Panc1 (cell line): ENCODE measurements around the gene DBNDD2. TPM values are rescaled to one million over a fixed set of nuclear protein-coding genes. Genes with fewer than 3 reads are reported as not detected.

ENCODE experiments used
- ATAC-seq: fragments of 200-7000 bp; cut with Tn5 transposase; 2 replicates; pipeline ENCODE4 v1.9.1; 2020; ENCODE audit warnings: mild to moderate bottlenecking, moderate library complexity
- BruUV-seq: library from RNA; stranded (reverse); fragments of 400-500 nt; replicated peaks from 2 replicates; lab custom pipeline; 2021; lab: Mats Ljungman, UMichigan
- CTCF ChIA-PET: fragments of 300-600 bp; sonication (Branson Sonifier 250); formaldehyde crosslinking; loops from one replicate; lab custom pipeline; 2022; ENCODE audit warnings: antibody characterized with exemption; lab: Charles Lee
- POLR2A ChIA-PET: fragments of 300-600 bp; sonication (Branson Sonifier 250); formaldehyde crosslinking; loops from one replicate; lab custom pipeline; 2022; ENCODE audit warnings: antibody characterized with exemption; lab: Charles Lee
- DNase-seq: peaks from one replicate; pipeline ENCODE4 v3.0.0-alpha.2; 2010; ENCODE audit warnings: low read depth, low spot score
- H3K27ac ChIP-seq: 2 replicates; pipeline ENCODE4 v1.5.1; 2011; ENCODE audit warnings: mild to moderate bottlenecking, low read length, inconsistent platforms
- H3K27me3 ChIP-seq: fragments of 200-500 bp; sonication (Bioruptor generic); 2 replicates; pipeline ENCODE4 v1.6.0; 2014; ENCODE audit warnings: low read length, inconsistent platforms; ENCODE audit not compliant: control insufficient read depth, insufficient read depth
- H3K36me3 ChIP-seq: fragments of 200-500 bp; sonication (Bioruptor generic); 2 replicates; pipeline ENCODE4 v1.5.1; 2014; ENCODE audit warnings: inconsistent platforms, mild to moderate bottlenecking, low read length, moderate library complexity; ENCODE audit not compliant: control insufficient read depth, insufficient read depth
- H3K4me1 ChIP-seq: 2 replicates; pipeline ENCODE4 v1.5.1; 2011; ENCODE audit warnings: inconsistent platforms, mild to moderate bottlenecking, low read length, moderate library complexity; ENCODE audit not compliant: control insufficient read depth, insufficient read depth
- H3K4me3 ChIP-seq, 2 experiments: 2 replicates each; pipeline ENCODE4 v1.5.1; 2011 to 2012; ENCODE audit warnings: low read depth in 2 of 2, low read length in 2 of 2, mild to moderate bottlenecking in 2 of 2, inconsistent platforms in 1 of 2, moderate library complexity in 1 of 2
- H3K9me3 ChIP-seq: fragments of 200-500 bp; sonication (Bioruptor generic); 2 replicates; pipeline ENCODE4 v1.5.1; 2014; ENCODE audit warnings: low read depth, mild to moderate bottlenecking, inconsistent platforms, low read length, moderate library complexity; ENCODE audit not compliant: control insufficient read depth, insufficient read depth
- CTCF ChIP-seq: fragments of 450-650 bp; IDR thresholded peaks from 2 replicates; pipeline ENCODE4 v1.5.1; 2017; ENCODE audit warnings: mild to moderate bottlenecking
- POLR2AphosphoS5 ChIP-seq: IDR thresholded peaks from 2 replicates; pipeline ENCODE4 v1.6.1; 2012; ENCODE audit warnings: mild to moderate bottlenecking, low read depth, low read length, moderate library complexity
- SIN3A ChIP-seq: IDR thresholded peaks from 2 replicates; pipeline ENCODE4 v1.6.1; 2012; ENCODE audit warnings: low read depth, mild to moderate bottlenecking, low read length, moderate library complexity, borderline replicate concordance; ENCODE audit not compliant: insufficient read depth
- TCF7L2 ChIP-seq: IDR thresholded peaks from 2 replicates; pipeline ENCODE4 v1.6.1; 2011; ENCODE audit warnings: mild to moderate bottlenecking, low read depth, low read length, inconsistent platforms
- in situ Hi-C: cut with HindIII; loops from 2 replicates; pipeline ENCODE4 v1.10.0; 2016; ENCODE audit warnings: low sequenced_read_pairs, low pct_unique_long_range_greater_than_20kb
- intact Hi-C: fragments of 100-400 bp; cut with micrococcal nuclease; formaldehyde crosslinking; loops from one replicate; pipeline ENCODE4 v1.10.0; 2022; ENCODE audit not compliant: unreplicated experiment
- total RNA-seq: library from RNA; stranded (reverse); gene quantifications from one replicate; pipeline ENCODE4 v1.2.1, GENCODE V29; 2021; ENCODE audit not compliant: unreplicated experiment
- TF ChIP-seq, protein P1 (sequence below), 2 experiments: IDR thresholded peaks; 2 replicates each; pipeline ENCODE4 v1.6.1; 2011 to 2012; ENCODE audit warnings: low read depth in 2 of 2, control low read depth in 1 of 2, low read length in 1 of 2, mild to moderate bottlenecking in 1 of 2, moderate library complexity in 1 of 2; ENCODE audit not compliant: insufficient read depth in 1 of 2

DBNDD2 gene
- total RNA-seq, 1 experiment from 2014 or later, result 55.4 TPM

DNA sequence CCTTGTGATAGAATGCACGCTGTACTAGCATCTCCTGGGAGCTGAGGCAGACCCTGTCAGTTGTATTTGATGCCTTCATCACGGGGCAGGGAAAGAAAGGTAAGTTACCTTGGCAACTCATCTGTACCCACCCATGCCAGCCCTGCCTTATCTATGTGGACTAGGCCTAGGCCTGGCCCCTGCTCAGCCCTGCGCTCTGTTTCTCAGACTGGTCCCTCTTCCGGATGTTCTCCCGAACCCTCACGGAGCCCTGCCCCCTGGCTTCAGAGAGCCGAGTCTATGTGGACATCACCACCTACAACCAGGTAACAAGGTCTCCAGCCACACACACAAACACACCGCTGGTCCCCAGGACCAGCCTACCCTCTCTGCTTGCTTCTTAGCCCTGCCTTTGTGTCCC lies 12.0 kb downstream of the DBNDD2 start:
- Histone ChIP-seq H3K4me1 (peaks cover 35% of the 10 kb centered on the region), H3K9me3 (no peaks in the 10 kb centered on the region), H3K27me3 (no peaks in the 10 kb centered on the region), H3K36me3 (peaks cover 14% of the 10 kb centered on the region), H3K4me3 (no peak overlapping the region), H3K27ac (no peak overlapping the region)
- intact Hi-C loops, result no loop called here
- TF ChIP-seq SIN3A (no peak), CTCF (no peak), POLR2AphosphoS5 (no peak), TCF7L2 (no peak)
- TF ChIP-seq, protein P1, sequence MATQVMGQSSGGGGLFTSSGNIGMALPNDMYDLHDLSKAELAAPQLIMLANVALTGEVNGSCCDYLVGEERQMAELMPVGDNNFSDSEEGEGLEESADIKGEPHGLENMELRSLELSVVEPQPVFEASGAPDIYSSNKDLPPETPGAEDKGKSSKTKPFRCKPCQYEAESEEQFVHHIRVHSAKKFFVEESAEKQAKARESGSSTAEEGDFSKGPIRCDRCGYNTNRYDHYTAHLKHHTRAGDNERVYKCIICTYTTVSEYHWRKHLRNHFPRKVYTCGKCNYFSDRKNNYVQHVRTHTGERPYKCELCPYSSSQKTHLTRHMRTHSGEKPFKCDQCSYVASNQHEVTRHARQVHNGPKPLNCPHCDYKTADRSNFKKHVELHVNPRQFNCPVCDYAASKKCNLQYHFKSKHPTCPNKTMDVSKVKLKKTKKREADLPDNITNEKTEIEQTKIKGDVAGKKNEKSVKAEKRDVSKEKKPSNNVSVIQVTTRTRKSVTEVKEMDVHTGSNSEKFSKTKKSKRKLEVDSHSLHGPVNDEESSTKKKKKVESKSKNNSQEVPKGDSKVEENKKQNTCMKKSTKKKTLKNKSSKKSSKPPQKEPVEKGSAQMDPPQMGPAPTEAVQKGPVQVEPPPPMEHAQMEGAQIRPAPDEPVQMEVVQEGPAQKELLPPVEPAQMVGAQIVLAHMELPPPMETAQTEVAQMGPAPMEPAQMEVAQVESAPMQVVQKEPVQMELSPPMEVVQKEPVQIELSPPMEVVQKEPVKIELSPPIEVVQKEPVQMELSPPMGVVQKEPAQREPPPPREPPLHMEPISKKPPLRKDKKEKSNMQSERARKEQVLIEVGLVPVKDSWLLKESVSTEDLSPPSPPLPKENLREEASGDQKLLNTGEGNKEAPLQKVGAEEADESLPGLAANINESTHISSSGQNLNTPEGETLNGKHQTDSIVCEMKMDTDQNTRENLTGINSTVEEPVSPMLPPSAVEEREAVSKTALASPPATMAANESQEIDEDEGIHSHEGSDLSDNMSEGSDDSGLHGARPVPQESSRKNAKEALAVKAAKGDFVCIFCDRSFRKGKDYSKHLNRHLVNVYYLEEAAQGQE (IDR thresholded peaks at IDR 0.05; ENCODE audit: insufficient read depth in 1 of 2, low read depth in 2 of 2, low read length in 1 of 2), result no peak
- DNase-seq (no peak), ATAC-seq (no peak)
- no TSS peak for BruUV-seq
- ChIA-PET CTCF (no interaction called here), POLR2A (no interaction called here)
- in situ Hi-C loops, result no loop called here

- TF ChIP-seq CTCF (no peak), SIN3A (no peak), POLR2AphosphoS5 (no peak), TCF7L2 (no peak)
- TF ChIP-seq, protein P1 (IDR thresholded peaks at IDR 0.05; ENCODE audit: insufficient read depth in 1 of 2, low read depth in 2 of 2, low read length in 1 of 2), result no peak
- Histone ChIP-seq H3K36me3 (peaks cover 14% of the 10 kb centered on the region), H3K9me3 (no peaks in the 10 kb centered on the region), H3K4me3 (no peak overlapping the region), H3K27me3 (no peaks in the 10 kb centered on the region), H3K4me1 (peaks cover 15% of the 10 kb centered on the region), H3K27ac (no peak overlapping the region)
- BruUV-seq, result no TSS peak
- ChIA-PET CTCF (no interaction called here), POLR2A (no interaction called here)
- intact Hi-C loops, result no loop called here
- in situ Hi-C loops, result no loop called here
- ATAC-seq, result no peak
- DNase-seq, result no peak
Observed at GRCh38 chr20:45423700-45424099, 15.6 kb downstream of the DBNDD2 start.
